Caco-2 (cell line): ENCODE measurements around the gene PLCXD3. TPM values are rescaled to one million over a fixed set of nuclear protein-coding genes. Genes with fewer than 3 reads are reported as not detected.

Experiments
- BruUV-seq: library from RNA; stranded (reverse); fragments of 400-500 nt; replicated peaks from 2 replicates; lab custom pipeline; 2021; lab: Mats Ljungman, UMichigan
- CTCF ChIA-PET: fragments of 300-600 bp; sonication (Branson Sonifier 250); formaldehyde crosslinking; loops from one replicate; lab custom pipeline; 2022; ENCODE audit warnings: antibody characterized with exemption; lab: Charles Lee
- POLR2A ChIA-PET: fragments of 300-600 bp; sonication (Branson Sonifier 250); formaldehyde crosslinking; loops from one replicate; lab custom pipeline; 2022; ENCODE audit warnings: antibody characterized with exemption; lab: Charles Lee
- DNase-seq, 2 experiments: peaks; one replicate each; pipeline versions ENCODE4 v3.0.0 to v3.0.0-alpha.2; 2020 to 2022
- H3K27me3 ChIP-seq: replicated peaks from 2 replicates; pipeline ENCODE4 v1.6.0; 2011; ENCODE audit warnings: low read length; ENCODE audit not compliant: control insufficient read depth, insufficient read depth
- H3K36me3 ChIP-seq: 2 replicates; pipeline ENCODE4 v1.5.1; 2011; ENCODE audit warnings: low read length; ENCODE audit not compliant: control insufficient read depth, insufficient read depth
- H3K4me1 ChIP-seq: fragments of 250-450 bp; sonication (Bioruptor Pico); 2 replicates; pipeline ENCODE4 v1.5.1; 2020; ENCODE audit warnings: mild to moderate bottlenecking
- H3K4me3 ChIP-seq: 2 replicates; pipeline ENCODE4 v1.5.1; 2011; ENCODE audit warnings: low read depth, mild to moderate bottlenecking, control low read depth, low read length
- H3K9me3 ChIP-seq: fragments of 250-450 bp; sonication (Bioruptor Pico); 2 replicates; pipeline ENCODE4 v1.5.1; 2020; ENCODE audit warnings: mild to moderate bottlenecking, moderate library complexity
- H3K27ac Mint-ChIP-seq: one replicate; pipeline ENCODE4 v1.8.0; 2022; ENCODE audit warnings: mixed read lengths; ENCODE audit not compliant: unreplicated experiment
- H3K27me3 Mint-ChIP-seq: one replicate; pipeline ENCODE4 v1.8.0; 2022; ENCODE audit warnings: mixed read lengths; ENCODE audit not compliant: insufficient read depth, unreplicated experiment
- H3K36me3 Mint-ChIP-seq: one replicate; pipeline ENCODE4 v1.8.0; 2022; ENCODE audit warnings: mild to moderate bottlenecking, mixed read lengths; ENCODE audit not compliant: insufficient read depth, unreplicated experiment
- H3K4me1 Mint-ChIP-seq: one replicate; pipeline ENCODE4 v1.8.0; 2022; ENCODE audit warnings: low read depth, mixed read lengths; ENCODE audit not compliant: unreplicated experiment
- H3K4me3 Mint-ChIP-seq: one replicate; pipeline ENCODE4 v1.8.0; 2022; ENCODE audit warnings: mild to moderate bottlenecking, moderate library complexity, mixed read lengths; ENCODE audit not compliant: unreplicated experiment
- H3K9me3 Mint-ChIP-seq: one replicate; pipeline ENCODE4 v1.8.0; 2022; ENCODE audit warnings: mixed read lengths; ENCODE audit not compliant: unreplicated experiment
- intact Hi-C: fragments of 100-400 bp; cut with micrococcal nuclease; formaldehyde crosslinking; loops from one replicate; pipeline ENCODE4 v1.10.0; 2022; ENCODE audit not compliant: unreplicated experiment
- total RNA-seq: library from RNA; stranded (reverse); gene quantifications from 2 replicates; pipeline ENCODE4 v1.2.3, GENCODE V29; 2022
- TF ChIP-seq, protein P1 (sequence below), 2 experiments: fragments of 200-600 bp in 1 of 2; IDR thresholded peaks; 1 replicate in 1 of 2; 2 replicates in 1 of 2; pipeline versions ENCODE4 v1.5.1 to v1.8.0; 2011 to 2022; ENCODE audit warnings: antibody characterized with exemption in 1 of 2, control low read depth in 1 of 2, inconsistent platforms in 1 of 2, low read depth in 1 of 2, low read length in 1 of 2, mild to moderate bottlenecking in 1 of 2, moderate library complexity in 1 of 2; ENCODE audit not compliant: insufficient read depth in 1 of 2, severe bottlenecking in 1 of 2, unreplicated experiment in 1 of 2

PLCXD3 gene
- total RNA-seq, 1 experiment from 2014 or later, result 0.20 TPM

DNA sequence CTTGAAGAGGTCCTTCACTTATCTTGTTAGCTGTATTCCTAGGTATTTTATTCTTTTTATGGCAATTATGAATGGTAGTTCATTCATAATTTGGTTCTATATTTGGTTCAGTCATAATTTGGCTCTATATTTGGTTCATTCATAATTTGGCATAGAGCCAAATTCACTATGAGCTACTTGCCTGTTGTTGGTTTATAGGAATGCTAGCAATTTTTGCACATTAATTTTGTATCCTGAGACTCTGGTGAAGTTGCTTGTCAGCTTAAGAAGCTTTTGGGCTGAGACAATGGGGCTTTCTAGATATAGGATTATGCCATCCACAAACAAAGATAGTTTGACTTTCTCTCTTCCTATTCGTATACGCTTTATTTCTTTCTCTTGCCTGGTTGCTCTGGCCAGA lies 142.2 kb downstream of the PLCXD3 start:
- Histone ChIP-seq H3K9me3 (no peaks in the 10 kb centered on the region), H3K27me3 (no peaks in the 10 kb centered on the region), H3K4me1 (no peaks in the 10 kb centered on the region), H3K36me3 (no peaks in the 10 kb centered on the region), H3K4me3 (no peak overlapping the region)
- Mint-ChIP-seq H3K4me3 (no peak overlapping the region), H3K9me3 (no peaks in the 10 kb centered on the region), H3K36me3 (no peaks in the 10 kb centered on the region), H3K27me3 (no peaks in the 10 kb centered on the region), H3K4me1 (peaks cover 7% of the 10 kb centered on the region), H3K27ac (no peak overlapping the region)
- DNase-seq, result no peak
- BruUV-seq, result no TSS peak
- TF ChIP-seq, protein P1, sequence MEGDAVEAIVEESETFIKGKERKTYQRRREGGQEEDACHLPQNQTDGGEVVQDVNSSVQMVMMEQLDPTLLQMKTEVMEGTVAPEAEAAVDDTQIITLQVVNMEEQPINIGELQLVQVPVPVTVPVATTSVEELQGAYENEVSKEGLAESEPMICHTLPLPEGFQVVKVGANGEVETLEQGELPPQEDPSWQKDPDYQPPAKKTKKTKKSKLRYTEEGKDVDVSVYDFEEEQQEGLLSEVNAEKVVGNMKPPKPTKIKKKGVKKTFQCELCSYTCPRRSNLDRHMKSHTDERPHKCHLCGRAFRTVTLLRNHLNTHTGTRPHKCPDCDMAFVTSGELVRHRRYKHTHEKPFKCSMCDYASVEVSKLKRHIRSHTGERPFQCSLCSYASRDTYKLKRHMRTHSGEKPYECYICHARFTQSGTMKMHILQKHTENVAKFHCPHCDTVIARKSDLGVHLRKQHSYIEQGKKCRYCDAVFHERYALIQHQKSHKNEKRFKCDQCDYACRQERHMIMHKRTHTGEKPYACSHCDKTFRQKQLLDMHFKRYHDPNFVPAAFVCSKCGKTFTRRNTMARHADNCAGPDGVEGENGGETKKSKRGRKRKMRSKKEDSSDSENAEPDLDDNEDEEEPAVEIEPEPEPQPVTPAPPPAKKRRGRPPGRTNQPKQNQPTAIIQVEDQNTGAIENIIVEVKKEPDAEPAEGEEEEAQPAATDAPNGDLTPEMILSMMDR (IDR thresholded peaks at IDR 0.05; ENCODE audit: insufficient read depth in 1 of 2, low read depth in 1 of 2, low read length in 1 of 2, severe bottlenecking in 1 of 2, unreplicated experiment in 1 of 2), result no peak
- ChIA-PET POLR2A (no interaction called here), CTCF (no interaction called here)
- intact Hi-C loops, result no loop called here

DNA sequence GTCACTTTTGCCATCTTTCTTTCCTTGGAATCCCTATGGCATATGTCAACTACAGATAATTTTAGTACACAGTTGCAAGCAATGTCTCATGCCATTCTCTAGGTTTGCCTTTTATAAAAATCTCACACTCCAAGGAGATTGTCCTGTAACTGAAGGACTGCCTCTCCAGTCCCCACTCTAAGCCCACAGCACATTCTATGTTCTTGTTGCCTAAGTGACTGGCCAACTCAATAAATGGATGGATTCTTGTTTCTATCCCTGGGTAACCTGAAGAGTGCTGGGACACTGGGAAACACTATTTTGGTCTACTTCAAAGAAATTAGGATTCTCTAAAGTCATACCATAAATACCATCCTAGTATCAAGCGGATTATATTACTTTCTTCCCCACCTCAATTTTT lies 145.0 kb downstream of the PLCXD3 start:
- Mint-ChIP-seq H3K27me3 (no peaks in the 10 kb centered on the region), H3K36me3 (no peaks in the 10 kb centered on the region), H3K4me1 (no peaks in the 10 kb centered on the region), H3K4me3 (no peak overlapping the region), H3K9me3 (no peaks in the 10 kb centered on the region), H3K27ac (no peak overlapping the region)
- no peaks in the 10 kb centered on the region for H3K4me1 ChIP-seq
- intact Hi-C loops, result no loop called here
- H3K27me3 ChIP-seq, result no peaks in the 10 kb centered on the region
- no peak overlapping the region for H3K4me3 ChIP-seq
- CTCF ChIA-PET, result no interaction called here
- DNase-seq, result no peak
- POLR2A ChIA-PET, result no interaction called here
- no peaks in the 10 kb centered on the region for H3K9me3 ChIP-seq
- BruUV-seq, result no TSS peak
- TF ChIP-seq, protein P1 (IDR thresholded peaks at IDR 0.05; ENCODE audit: insufficient read depth in 1 of 2, low read depth in 1 of 2, low read length in 1 of 2, severe bottlenecking in 1 of 2, unreplicated experiment in 1 of 2), result no peak
- no peaks in the 10 kb centered on the region for H3K36me3 ChIP-seq

DNA sequence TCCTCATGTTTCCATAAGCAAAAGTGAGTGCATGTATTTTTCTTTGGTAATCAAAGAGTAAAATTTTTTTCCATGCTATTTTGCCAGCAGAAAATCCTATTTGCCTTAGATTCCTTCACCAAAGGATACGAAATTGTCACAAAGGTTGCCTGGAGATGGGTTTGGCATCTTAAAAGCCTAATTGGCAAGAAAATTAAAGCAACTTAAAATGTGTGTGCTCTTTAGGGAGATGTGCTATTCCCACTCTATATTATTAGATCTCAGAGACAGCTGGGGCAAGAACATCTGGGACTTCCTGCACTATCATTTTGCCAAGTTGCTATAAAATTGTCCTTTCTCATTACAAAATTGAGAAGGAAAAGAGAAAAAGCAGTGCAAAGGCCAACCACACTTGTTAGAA lies 146.1 kb downstream of the PLCXD3 start:
- no peak overlapping the region for H3K27ac Mint-ChIP-seq
- TF ChIP-seq, protein P1 (IDR thresholded peaks at IDR 0.05; ENCODE audit: insufficient read depth in 1 of 2, low read depth in 1 of 2, low read length in 1 of 2, severe bottlenecking in 1 of 2, unreplicated experiment in 1 of 2), result no peak
- intact Hi-C loops, result no loop called here
- Histone ChIP-seq H3K4me1 (no peaks in the 10 kb centered on the region), H3K9me3 (no peaks in the 10 kb centered on the region), H3K36me3 (no peaks in the 10 kb centered on the region), H3K27me3 (no peaks in the 10 kb centered on the region), H3K4me3 (no peak overlapping the region)
- BruUV-seq, result no TSS peak
- no peaks in the 10 kb centered on the region for H3K36me3 Mint-ChIP-seq
- no peaks in the 10 kb centered on the region for H3K27me3 Mint-ChIP-seq
- H3K4me3 Mint-ChIP-seq, result no peak overlapping the region
- no peak for DNase-seq
- no peaks in the 10 kb centered on the region for H3K9me3 Mint-ChIP-seq
- ChIA-PET POLR2A (no interaction called here), CTCF (no interaction called here)
- no peaks in the 10 kb centered on the region for H3K4me1 Mint-ChIP-seq
